NB4 (cell line): ENCODE results near the gene SERPINB6.

Experiments
- POLR2A ChIP-seq: IDR thresholded peaks from 2 replicates; pipeline ENCODE4 v1.6.1; 2011; ENCODE audit warnings: mild to moderate bottlenecking; ENCODE audit not compliant: insufficient read length; ENCODE audit errors: extremely low read depth
- TF ChIP-seq, protein P1 (sequence below): IDR thresholded peaks from one replicate; pipeline ENCODE4 v1.5.1; 2012; ENCODE audit warnings: low read depth, low read length
- TF ChIP-seq, protein P2 (sequence below): IDR thresholded peaks from 2 replicates; pipeline ENCODE4 v1.6.1; 2011; ENCODE audit warnings: low read depth, low read length

DNA sequence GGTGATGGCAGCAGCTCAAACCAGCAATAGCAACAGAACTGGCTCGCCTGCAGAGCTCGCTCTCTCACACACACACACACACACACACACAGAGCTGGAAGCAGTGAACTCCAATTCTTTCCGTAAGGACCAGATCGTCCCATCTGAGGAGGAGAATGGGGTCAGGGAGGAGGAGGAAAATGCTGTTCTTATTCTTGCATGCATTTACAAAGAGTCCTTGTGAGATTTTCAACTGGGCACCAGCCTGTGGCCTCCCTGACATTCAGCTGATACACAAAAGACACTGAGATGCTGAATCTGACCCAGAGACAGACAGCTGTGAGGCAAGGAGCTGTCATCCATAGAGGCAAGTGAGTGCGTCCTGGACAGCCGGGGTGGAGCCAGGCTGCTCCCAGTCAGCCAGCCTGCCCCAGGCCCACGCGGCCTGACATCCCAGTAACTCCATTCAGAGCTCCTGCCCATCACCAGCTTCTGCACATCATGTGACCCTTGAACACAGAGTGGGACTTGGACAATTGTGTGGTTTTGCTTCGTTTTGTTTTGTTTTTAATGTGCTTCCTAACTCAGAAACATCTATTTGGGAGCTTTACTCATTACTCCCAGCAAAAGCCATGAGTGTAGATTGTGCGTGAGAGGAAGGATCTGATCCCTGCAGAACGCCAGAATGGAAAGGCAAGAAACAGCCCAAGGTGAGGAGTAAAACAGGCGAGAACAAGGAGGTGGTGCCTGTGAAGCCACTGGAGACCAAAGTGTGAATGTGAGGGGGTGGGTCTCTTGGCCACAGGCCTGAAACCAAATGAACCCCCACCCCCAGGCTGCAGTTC is 70.3 kb downstream of the SERPINB6 start:
- TF ChIP-seq, protein P1, sequence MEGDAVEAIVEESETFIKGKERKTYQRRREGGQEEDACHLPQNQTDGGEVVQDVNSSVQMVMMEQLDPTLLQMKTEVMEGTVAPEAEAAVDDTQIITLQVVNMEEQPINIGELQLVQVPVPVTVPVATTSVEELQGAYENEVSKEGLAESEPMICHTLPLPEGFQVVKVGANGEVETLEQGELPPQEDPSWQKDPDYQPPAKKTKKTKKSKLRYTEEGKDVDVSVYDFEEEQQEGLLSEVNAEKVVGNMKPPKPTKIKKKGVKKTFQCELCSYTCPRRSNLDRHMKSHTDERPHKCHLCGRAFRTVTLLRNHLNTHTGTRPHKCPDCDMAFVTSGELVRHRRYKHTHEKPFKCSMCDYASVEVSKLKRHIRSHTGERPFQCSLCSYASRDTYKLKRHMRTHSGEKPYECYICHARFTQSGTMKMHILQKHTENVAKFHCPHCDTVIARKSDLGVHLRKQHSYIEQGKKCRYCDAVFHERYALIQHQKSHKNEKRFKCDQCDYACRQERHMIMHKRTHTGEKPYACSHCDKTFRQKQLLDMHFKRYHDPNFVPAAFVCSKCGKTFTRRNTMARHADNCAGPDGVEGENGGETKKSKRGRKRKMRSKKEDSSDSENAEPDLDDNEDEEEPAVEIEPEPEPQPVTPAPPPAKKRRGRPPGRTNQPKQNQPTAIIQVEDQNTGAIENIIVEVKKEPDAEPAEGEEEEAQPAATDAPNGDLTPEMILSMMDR, result no peak
- TF ChIP-seq, protein P2, sequence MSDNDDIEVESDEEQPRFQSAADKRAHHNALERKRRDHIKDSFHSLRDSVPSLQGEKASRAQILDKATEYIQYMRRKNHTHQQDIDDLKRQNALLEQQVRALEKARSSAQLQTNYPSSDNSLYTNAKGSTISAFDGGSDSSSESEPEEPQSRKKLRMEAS, result no peak
- TF ChIP-seq POLR2A, result no peak
